PC-3 (cell line): Measurements from ENCODE around the gene PTGES2. TPM values are rescaled to one million over a fixed set of nuclear protein-coding genes. Genes with fewer than 3 reads are reported as not detected.

Experiments
- ATAC-seq: fragments of 200-7000 bp; cut with Tn5 transposase; 2 replicates; pipeline ENCODE4 v1.9.1; 2020; ENCODE audit warnings: mild to moderate bottlenecking, moderate library complexity
- BruUV-seq: library from RNA; stranded (reverse); fragments of 400-500 nt; replicated peaks from 2 replicates; lab custom pipeline; 2021; lab: Mats Ljungman, UMichigan
- CTCF ChIA-PET: fragments of 300-600 bp; sonication (Branson Sonifier 250); formaldehyde crosslinking; loops from one replicate; lab custom pipeline; 2022; ENCODE audit warnings: antibody characterized with exemption; lab: Charles Lee
- POLR2A ChIA-PET: fragments of 300-600 bp; sonication (Branson Sonifier 250); formaldehyde crosslinking; loops from one replicate; lab custom pipeline; 2022; ENCODE audit warnings: antibody characterized with exemption; ENCODE audit not compliant: unreplicated experiment; lab: Charles Lee
- DNase-seq: peaks from one replicate; pipeline ENCODE4 v3.0.0-alpha.2; 2015
- H2AFZ ChIP-seq: fragments of 300-600 bp; sonication (generic); 2 replicates; pipeline ENCODE4 v1.6.0; 2016; ENCODE audit warnings: antibody characterized with exemption, low read length
- H3F3A ChIP-seq: fragments of 300-600 bp; sonication (generic); one replicate; pipeline ENCODE4 v1.6.0; 2017; ENCODE audit warnings: antibody characterized with exemption, low read length, control low read depth, mild to moderate bottlenecking; ENCODE audit not compliant: unreplicated experiment
- H3K27ac ChIP-seq: fragments of 300-600 bp; sonication (generic); 2 replicates; pipeline ENCODE4 v1.5.1; 2016; ENCODE audit warnings: mild to moderate bottlenecking, low read length
- H3K27me3 ChIP-seq: fragments of 300-600 bp; sonication (generic); 2 replicates; pipeline ENCODE4 v1.6.1; 2016; ENCODE audit warnings: low read length, mixed read lengths
- H3K36me3 ChIP-seq: fragments of 300-600 bp; sonication (generic); 2 replicates; pipeline ENCODE4 v1.6.1; 2016; ENCODE audit warnings: low read depth, mixed run types, low read length, mixed read lengths
- H3K4me1 ChIP-seq: fragments of 300-600 bp; sonication (generic); 2 replicates; pipeline ENCODE4 v1.5.1; 2016; ENCODE audit warnings: low read length; ENCODE audit not compliant: insufficient read depth
- H3K4me2 ChIP-seq: fragments of 300-600 bp; sonication (generic); 2 replicates; pipeline ENCODE4 v1.6.0; 2016; ENCODE audit warnings: low read length
- H3K4me3 ChIP-seq: fragments of 300-600 bp; sonication (generic); 2 replicates; pipeline ENCODE4 v1.5.1; 2016; ENCODE audit warnings: mild to moderate bottlenecking, low read length, mixed read lengths
- H3K79me2 ChIP-seq: fragments of 300-600 bp; sonication (generic); 2 replicates; pipeline ENCODE4 v1.6.1; 2017; ENCODE audit warnings: low read length, mixed read lengths
- H3K9ac ChIP-seq: fragments of 300-600 bp; sonication (generic); 2 replicates; pipeline ENCODE4 v1.6.0; 2016; ENCODE audit warnings: mild to moderate bottlenecking, low read length
- H3K9me2 ChIP-seq: fragments of 300-600 bp; sonication (generic); replicated peaks from 2 replicates; pipeline ENCODE4 v1.6.1; 2016; ENCODE audit warnings: mixed run types, low read length, mixed read lengths
- H3K9me3 ChIP-seq: fragments of 300-600 bp; sonication (generic); 2 replicates; pipeline ENCODE4 v1.6.1; 2016; ENCODE audit warnings: low read length, mixed read lengths
- H4K20me1 ChIP-seq: fragments of 300-600 bp; sonication (generic); 2 replicates; pipeline ENCODE4 v1.6.1; 2016; ENCODE audit warnings: low read length, mixed read lengths
- CTCF ChIP-seq: fragments of 300-600 bp; sonication (generic); conservative IDR thresholded peaks from 2 replicates; pipeline ENCODE4 v1.5.1; 2017; ENCODE audit warnings: antibody characterized with exemption, low read depth, mild to moderate bottlenecking, low read length
- EZH2 ChIP-seq: fragments of 300-600 bp; sonication (generic); IDR thresholded peaks from one replicate; pipeline ENCODE4 v1.6.1; 2017; ENCODE audit warnings: antibody characterized with exemption, mild to moderate bottlenecking, low read length; ENCODE audit not compliant: unreplicated experiment
- EZH2phosphoT487 ChIP-seq: fragments of 300-600 bp; sonication (generic); IDR thresholded peaks from 2 replicates; pipeline ENCODE4 v1.6.1; 2018; ENCODE audit warnings: mild to moderate bottlenecking, antibody characterized with exemption, low read length, borderline replicate concordance
- intact Hi-C: fragments of 100-400 bp; cut with micrococcal nuclease; formaldehyde crosslinking; loops from 2 replicates; pipeline ENCODE4 v1.9.0; 2023
- total RNA-seq: library from RNA; depleted of rRNA; stranded (reverse); fragments of >200 nt; gene quantifications from 2 replicates; pipeline ENCODE4 v1.2.3, GENCODE V29; 2014

PTGES2 gene
- total RNA-seq, 1 experiment from 2014 or later: 258 TPM

GRCh38 chr9:128148509-128149000 is 21.0 kb upstream of the PTGES2 start:
- TSS peak; percentile 75 for BruUV-seq
- Histone ChIP-seq H3F3A (no peaks in the 10 kb centered on the region), H3K27me3 (no peaks in the 10 kb centered on the region), H3K9ac (peak overlapping the region; percentile 87), H3K36me3 (no peaks in the 10 kb centered on the region), H3K4me3 (no peak overlapping the region), H3K9me3 (no peaks in the 10 kb centered on the region), H3K79me2 (no peaks in the 10 kb centered on the region), H3K27ac (peak overlapping the region; percentile 98), H3K4me1 (peaks cover 56% of the 10 kb centered on the region), H3K9me2 (no peaks in the 10 kb centered on the region), H2AFZ (no peak overlapping the region), H3K4me2 (peak overlapping the region; percentile 52), H4K20me1 (no peaks in the 10 kb centered on the region)
- POLR2A ChIA-PET: no interaction called here
- DNase-seq: no peak
- TF ChIP-seq EZH2 (no peak), CTCF (no peak), EZH2phosphoT487 (no peak)
- ATAC-seq: no peak
- intact Hi-C loops: no loop called here
- CTCF ChIA-PET: no interaction called here

- Histone ChIP-seq H3K9ac (peak overlapping the region; percentile 85), H3K4me3 (no peak overlapping the region), H3K27ac (peak overlapping the region; percentile 99), H3K9me2 (no peaks in the 10 kb centered on the region), H3K79me2 (no peaks in the 10 kb centered on the region), H3K4me1 (peaks cover 68% of the 10 kb centered on the region), H3K36me3 (no peaks in the 10 kb centered on the region), H3K4me2 (peak overlapping the region; percentile 28; the same call in 1 of the 2 replicates), H2AFZ (no peak overlapping the region), H3K9me3 (no peaks in the 10 kb centered on the region), H3F3A (no peaks in the 10 kb centered on the region), H3K27me3 (no peaks in the 10 kb centered on the region), H4K20me1 (no peaks in the 10 kb centered on the region)
- TF ChIP-seq CTCF: no peak
- TF ChIP-seq EZH2phosphoT487: no peak
- TF ChIP-seq EZH2: no peak
- intact Hi-C loops: no loop called here
- ChIA-PET POLR2A (no interaction called here), CTCF (no interaction called here)
- no peak for DNase-seq
- no TSS peak for BruUV-seq
- no peak for ATAC-seq
Measured at GRCh38 chr9:128146591-128147120, 19.1 kb upstream of the PTGES2 start.

- Histone ChIP-seq H3K9me2 (no peaks in the 10 kb centered on the region), H3K9ac (peak overlapping the region; percentile 85), H3F3A (no peaks in the 10 kb centered on the region), H2AFZ (no peak overlapping the region), H3K27me3 (no peaks in the 10 kb centered on the region), H3K4me1 (peaks cover 68% of the 10 kb centered on the region), H3K27ac (peak overlapping the region; percentile 99), H3K4me3 (no peak overlapping the region), H3K36me3 (no peaks in the 10 kb centered on the region), H3K79me2 (no peaks in the 10 kb centered on the region), H3K9me3 (no peaks in the 10 kb centered on the region), H3K4me2 (peak overlapping the region; percentile 28), H4K20me1 (no peaks in the 10 kb centered on the region)
- no peak for DNase-seq
- BruUV-seq: no TSS peak
- ChIA-PET POLR2A (no interaction called here), CTCF (no interaction called here)
- no peak for ATAC-seq
- intact Hi-C loops: no loop called here
- TF ChIP-seq CTCF: no peak
- no peak for TF ChIP-seq EZH2phosphoT487
- TF ChIP-seq EZH2: no peak
Measured at GRCh38 chr9:128145951-128146351, 18.4 kb upstream of the PTGES2 start.
